HL-60/S4 treated with retinoic acid at 250 ng/mL for 4 days and 3 days (cell line): ENCODE data around the gene FBXO39.
"Not testable (repeated sequence)": the region's sequence is repeated elsewhere in the genome, so short reads cannot be mapped to it uniquely, and the experiment has no call there.

Experiments used
- in situ Hi-C: fragments of 300-500 bp; cut with MboI; formaldehyde crosslinking; loops from 2 replicates; pipeline ENCODE4 v1.7.0; 2022; ENCODE audit warnings: low sequenced_read_pairs

Gene FBXO39

GRCh38 chr17:6775871-6776405 lies at the start of gene FBXO39:
FBXO39 (plus strand) TSS chr17:6776215; CDS start chr17:6779869, 3,654 bp downstream.
- in situ Hi-C loops, result no loop called here

GRCh38 chr17:6729531-6729930 lies 46.5 kb upstream of the FBXO39 start:
- in situ Hi-C loops, result no loop called here

- in situ Hi-C loops, result not testable (repeated sequence)
Observed at GRCh38 chr17:6746665-6747064, 29.4 kb upstream of the FBXO39 start.

- in situ Hi-C loops, result no loop called here
Observed at GRCh38 chr17:6748617-6749016, 27.4 kb upstream of the FBXO39 start.

- in situ Hi-C loops, result no loop called here
Observed at GRCh38 chr17:6749519-6749918, 26.5 kb upstream of the FBXO39 start.

- in situ Hi-C loops, result no loop called here
Observed at GRCh38 chr17:6752068-6752909, 23.7 kb upstream of the FBXO39 start.

- in situ Hi-C loops, result no loop called here
Observed at GRCh38 chr17:6753006-6753445, 23.0 kb upstream of the FBXO39 start.

- in situ Hi-C loops, result no loop called here
Observed at GRCh38 chr17:6753546-6753945, 22.5 kb upstream of the FBXO39 start.

- in situ Hi-C loops, result no loop called here
Observed at GRCh38 chr17:6755281-6755680, 20.7 kb upstream of the FBXO39 start.

- in situ Hi-C loops, result no loop called here
Observed at GRCh38 chr17:6755731-6756184, 20.3 kb upstream of the FBXO39 start, which contains the start of gene XAF1. XAF1 (plus strand) TSS chr17:6756046; CDS start chr17:6756079, 33 bp downstream.

- in situ Hi-C loops, result no loop called here
Observed at GRCh38 chr17:6756425-6757031, 19.5 kb upstream of the FBXO39 start.

- in situ Hi-C loops, result no loop called here
Observed at GRCh38 chr17:6757747-6758146, 18.3 kb upstream of the FBXO39 start.

- in situ Hi-C loops, result no loop called here
Observed at GRCh38 chr17:6761779-6762178, 14.2 kb upstream of the FBXO39 start.

GRCh38 chr17:6768447-6768846 lies 7.6 kb upstream of the FBXO39 start:
- in situ Hi-C loops, result no loop called here

GRCh38 chr17:6772016-6772415 lies 4.0 kb upstream of the FBXO39 start:
- in situ Hi-C loops, result no loop called here

- in situ Hi-C loops, result not testable (repeated sequence)
Observed at GRCh38 chr17:6774906-6775305, 1.1 kb upstream of the FBXO39 start.

- in situ Hi-C loops, result no loop called here
Observed at GRCh38 chr17:6779411-6779810, 3.4 kb downstream of the FBXO39 start.

GRCh38 chr17:6780001-6780400 lies 4.0 kb downstream of the FBXO39 start:
- in situ Hi-C loops, result no loop called here

- in situ Hi-C loops, result no loop called here
Observed at GRCh38 chr17:6780886-6781285, 4.9 kb downstream of the FBXO39 start.

- in situ Hi-C loops, result no loop called here
Observed at GRCh38 chr17:6782244-6782643, 6.2 kb downstream of the FBXO39 start.

GRCh38 chr17:6786618-6787017 lies 10.6 kb downstream of the FBXO39 start:
- in situ Hi-C loops, result no loop called here
